ENCODE data around the gene NFKB2.

DNA sequence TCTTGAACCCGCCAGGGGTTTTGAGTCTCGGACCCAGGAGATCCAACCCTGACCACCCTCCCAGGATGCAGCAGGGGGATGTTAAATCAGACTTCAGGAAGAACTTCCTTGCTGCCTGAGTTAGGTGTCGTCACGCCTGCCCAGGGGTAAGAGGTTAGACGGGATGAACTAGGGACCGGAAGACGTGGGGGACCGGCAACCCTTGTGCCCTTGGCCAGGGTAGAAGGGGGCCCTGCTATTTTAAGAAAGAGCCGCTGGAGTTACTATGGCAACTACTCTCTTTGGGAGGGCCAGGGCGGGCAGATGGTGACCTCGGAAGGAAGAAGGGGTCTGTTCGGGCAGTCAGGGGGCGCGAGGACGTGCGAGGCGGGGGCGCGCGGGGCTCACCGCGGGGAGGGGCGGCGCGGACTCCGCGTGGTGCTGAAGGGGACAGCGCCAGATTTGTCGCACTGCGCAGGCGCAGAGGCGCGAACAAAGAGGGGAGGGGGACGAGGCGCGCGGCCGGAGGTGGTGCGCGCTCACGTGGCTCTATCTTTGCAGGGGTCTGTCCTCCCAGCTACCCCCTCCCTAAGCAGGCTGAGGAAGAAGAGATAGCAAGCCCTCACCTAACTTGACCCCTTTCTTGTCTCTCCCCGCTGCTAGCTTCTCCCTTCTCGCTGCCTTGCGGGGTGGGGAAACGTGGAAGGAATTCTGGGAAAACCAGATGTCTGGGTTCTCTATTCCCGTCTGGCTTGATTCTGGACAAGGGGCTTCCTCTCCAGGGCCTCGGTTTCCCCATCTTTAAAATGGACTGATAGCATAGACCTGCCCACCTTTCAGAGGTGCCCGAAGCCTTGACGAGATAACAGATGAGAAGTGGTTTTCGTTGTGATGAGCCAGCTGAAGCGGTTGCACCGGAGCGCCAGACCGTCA is 24.0 kb downstream of the NFKB2 start:
- no peak for TF ChIP-seq POLR2A (IDR thresholded peaks at IDR 0.05)
- TF ChIP-seq, protein P1, sequence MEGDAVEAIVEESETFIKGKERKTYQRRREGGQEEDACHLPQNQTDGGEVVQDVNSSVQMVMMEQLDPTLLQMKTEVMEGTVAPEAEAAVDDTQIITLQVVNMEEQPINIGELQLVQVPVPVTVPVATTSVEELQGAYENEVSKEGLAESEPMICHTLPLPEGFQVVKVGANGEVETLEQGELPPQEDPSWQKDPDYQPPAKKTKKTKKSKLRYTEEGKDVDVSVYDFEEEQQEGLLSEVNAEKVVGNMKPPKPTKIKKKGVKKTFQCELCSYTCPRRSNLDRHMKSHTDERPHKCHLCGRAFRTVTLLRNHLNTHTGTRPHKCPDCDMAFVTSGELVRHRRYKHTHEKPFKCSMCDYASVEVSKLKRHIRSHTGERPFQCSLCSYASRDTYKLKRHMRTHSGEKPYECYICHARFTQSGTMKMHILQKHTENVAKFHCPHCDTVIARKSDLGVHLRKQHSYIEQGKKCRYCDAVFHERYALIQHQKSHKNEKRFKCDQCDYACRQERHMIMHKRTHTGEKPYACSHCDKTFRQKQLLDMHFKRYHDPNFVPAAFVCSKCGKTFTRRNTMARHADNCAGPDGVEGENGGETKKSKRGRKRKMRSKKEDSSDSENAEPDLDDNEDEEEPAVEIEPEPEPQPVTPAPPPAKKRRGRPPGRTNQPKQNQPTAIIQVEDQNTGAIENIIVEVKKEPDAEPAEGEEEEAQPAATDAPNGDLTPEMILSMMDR (IDR thresholded peaks at IDR 0.05) = no peak
